H1 (cell line): ENCODE measurements around the gene KLHL36. TPM values are rescaled to one million over a fixed set of nuclear protein-coding genes. Genes with fewer than 3 reads are reported as not detected.
A peak's percentile ranks its signal among the peaks of the same experiment; 100 is the strongest.

Experiments
- CTCF ChIA-PET: fragments of 300-600 bp; sonication (Branson Sonifier 250); formaldehyde crosslinking; loops from one replicate; lab custom pipeline; 2021; ENCODE audit not compliant: partially characterized antibody; lab: Charles Lee
- POLR2A ChIA-PET: fragments of 300-600 bp; sonication (Branson Sonifier 250); formaldehyde crosslinking; loops from one replicate; lab custom pipeline; 2021; ENCODE audit warnings: inconsistent platforms; ENCODE audit not compliant: partially characterized antibody; lab: Charles Lee
- DNase-seq, 2 experiments: peaks; one replicate each; pipeline versions ENCODE4 v3.0.0 to v3.0.0-alpha.2; 2010 to 2022; ENCODE audit warnings: low spot score in 2 of 2, low read depth in 1 of 2, mixed read lengths in 1 of 2
- FAIRE-seq: peaks from 2 replicates; lab custom pipeline; 2011; peaks lifted over from hg19 to GRCh38; lab: Jason Lieb, UNC
- H2AFZ ChIP-seq: 2 replicates; pipeline ENCODE4 v1.8.1; 2012; ENCODE audit warnings: low read length, inconsistent platforms
- H2AK5ac ChIP-seq: 2 replicates; pipeline ENCODE4 v1.6.1; 2013; ENCODE audit warnings: low read depth, low read length
- H2BK120ac ChIP-seq: replicated peaks from 2 replicates; pipeline ENCODE3; 2013; ENCODE audit warnings: low read depth, low read length, inconsistent platforms
- H2BK12ac ChIP-seq: 2 replicates; pipeline ENCODE4 v1.6.1; 2013; ENCODE audit warnings: low read depth, low read length
- H2BK15ac ChIP-seq: 2 replicates; pipeline ENCODE4 v1.6.1; 2013; ENCODE audit warnings: low read length
- H2BK20ac ChIP-seq: 2 replicates; pipeline ENCODE4 v1.6.1; 2013; ENCODE audit warnings: low read length
- H2BK5ac ChIP-seq: 2 replicates; pipeline ENCODE4 v1.6.1; 2013; ENCODE audit warnings: low read depth, low read length
- H3K14ac ChIP-seq: 2 replicates; pipeline ENCODE4 v1.6.1; 2013; ENCODE audit warnings: inconsistent platforms; ENCODE audit not compliant: insufficient read length
- H3K18ac ChIP-seq: 2 replicates; pipeline ENCODE4 v1.6.1; 2013; ENCODE audit warnings: low read length; ENCODE audit errors: extremely low read depth
- H3K23ac ChIP-seq: 2 replicates; pipeline ENCODE4 v1.6.1; 2013; ENCODE audit warnings: inconsistent platforms; ENCODE audit not compliant: insufficient read length
- H3K23me2 ChIP-seq: 2 replicates; pipeline ENCODE4 v1.6.1; 2013; ENCODE audit warnings: low read depth, low read length
- H3K27ac ChIP-seq: 2 replicates; pipeline ENCODE4 v1.6.1; 2011; ENCODE audit warnings: low read depth, low read length, inconsistent platforms
- H3K27me3 ChIP-seq, 4 experiments: replicated peaks in 1 of 4; 1 replicate in 1 of 4; 2 replicates in 3 of 4; pipeline versions ENCODE4 v1.6.1 to v1.8.1; 2011 to 2013; ENCODE audit warnings: low read length in 3 of 4, mild to moderate bottlenecking in 3 of 4, inconsistent platforms in 2 of 4, mixed read lengths in 2 of 4, moderate library complexity in 1 of 4; ENCODE audit not compliant: control insufficient read depth in 3 of 4, insufficient read depth in 3 of 4; ENCODE audit errors: extremely low read depth in 1 of 4
- H3K36me3 ChIP-seq, 4 experiments: 2 replicates each; pipeline versions ENCODE4 v1.6.1 to v1.8.1; 2011 to 2013; ENCODE audit warnings: mild to moderate bottlenecking in 4 of 4, low read length in 3 of 4, moderate library complexity in 2 of 4, control low read depth in 1 of 4, inconsistent platforms in 1 of 4; ENCODE audit not compliant: insufficient read depth in 4 of 4, control insufficient read depth in 2 of 4
- H3K4ac ChIP-seq: replicated peaks from 2 replicates; pipeline ENCODE3; 2013; ENCODE audit warnings: low read length, low read depth, mixed read lengths, inconsistent platforms; ENCODE audit not compliant: insufficient read length
- H3K4me1 ChIP-seq, 4 experiments: replicated peaks in 1 of 4; 1 replicate in 1 of 4; 2 replicates in 3 of 4; pipeline versions ENCODE4 v1.6.1 to v1.8.1; 2011 to 2013; ENCODE audit warnings: low read length in 3 of 4, inconsistent platforms in 2 of 4, mixed read lengths in 1 of 4; ENCODE audit not compliant: insufficient read depth in 4 of 4, control insufficient read depth in 3 of 4
- H3K4me2 ChIP-seq, 2 experiments: 2 replicates each; pipeline versions ENCODE4 v1.6.1 to v1.8.1; 2011 to 2013; ENCODE audit warnings: low read depth in 2 of 2, low read length in 2 of 2, control low read depth in 1 of 2, inconsistent platforms in 1 of 2, mild to moderate bottlenecking in 1 of 2; ENCODE audit not compliant: insufficient read depth in 1 of 2
- H3K4me3 ChIP-seq, 4 experiments: fragments of 200-600, 300-600 bp in 1 of 4; sonication (generic), shearing (Covaris generic), sonication (Bioruptor Twin) in 1 of 4; 2 replicates each; pipeline versions ENCODE4 v1.5.1 to v1.8.1; 2011 to 2016; ENCODE audit warnings: low read length in 4 of 4, low read depth in 3 of 4, control low read depth in 2 of 4, inconsistent platforms in 2 of 4, mild to moderate bottlenecking in 2 of 4, mixed read lengths in 1 of 4, moderate library complexity in 1 of 4; ENCODE audit not compliant: insufficient read depth in 2 of 4; ENCODE audit errors: extremely low read depth in 1 of 4
- H3K56ac ChIP-seq: replicated peaks from 2 replicates; pipeline ENCODE3; 2013; ENCODE audit warnings: low read depth, mild to moderate bottlenecking, mixed read lengths, low read length, inconsistent platforms; ENCODE audit not compliant: insufficient read length
- H3K79me1 ChIP-seq: 2 replicates; pipeline ENCODE4 v1.6.1; 2013; ENCODE audit warnings: low read depth, low read length, control low read depth
- H3K79me2 ChIP-seq, 2 experiments: 2 replicates each; pipeline versions ENCODE4 v1.6.1 to v1.8.1; 2012 to 2013; ENCODE audit warnings: low read length in 2 of 2, mild to moderate bottlenecking in 2 of 2, inconsistent platforms in 1 of 2; ENCODE audit not compliant: insufficient read depth in 2 of 2, control insufficient read depth in 1 of 2
- H3K9ac ChIP-seq, 4 experiments: replicated peaks in 1 of 4; 1 replicate in 1 of 4; 2 replicates in 3 of 4; pipeline versions ENCODE4 v1.6.1 to v1.8.1; 2011 to 2013; ENCODE audit warnings: low read depth in 3 of 4, low read length in 3 of 4, control low read depth in 2 of 4, mild to moderate bottlenecking in 2 of 4, moderate library complexity in 2 of 4, inconsistent platforms in 1 of 4; ENCODE audit errors: extremely low read depth in 1 of 4
- H3K9me3 ChIP-seq, 2 experiments: 2 replicates each; pipeline versions ENCODE4 v1.6.1 to v1.8.1; 2012 to 2013; ENCODE audit warnings: mild to moderate bottlenecking in 2 of 2, moderate library complexity in 2 of 2, control low read depth in 1 of 2, inconsistent platforms in 1 of 2, low read depth in 1 of 2, low read length in 1 of 2, mixed read lengths in 1 of 2; ENCODE audit not compliant: insufficient read depth in 2 of 2
- H4K20me1 ChIP-seq, 2 experiments: replicated peaks in 1 of 2; 2 replicates each; pipeline versions ENCODE3 to v1.8.1; 2011 to 2013; ENCODE audit warnings: inconsistent platforms in 2 of 2, low read length in 2 of 2, mild to moderate bottlenecking in 1 of 2; ENCODE audit not compliant: insufficient read depth in 2 of 2, control insufficient read depth in 1 of 2
- H4K5ac ChIP-seq: 2 replicates; pipeline ENCODE4 v1.6.1; 2013; ENCODE audit warnings: low read length, low read depth, mixed read lengths, inconsistent platforms; ENCODE audit not compliant: insufficient read length
- H4K8ac ChIP-seq: 2 replicates; pipeline ENCODE4 v1.8.0; 2013; ENCODE audit warnings: mild to moderate bottlenecking, moderate library complexity, low read length, inconsistent platforms; ENCODE audit not compliant: insufficient read depth; ENCODE audit errors: extremely low read depth
- H4K91ac ChIP-seq: replicated peaks from 2 replicates; pipeline ENCODE3; 2013; ENCODE audit warnings: low read length, mixed read lengths, inconsistent platforms; ENCODE audit not compliant: insufficient read length
- TCF12 ChIP-seq: IDR thresholded peaks from 2 replicates; pipeline ENCODE4 v1.6.1; 2011; ENCODE audit warnings: low read depth, mild to moderate bottlenecking, low read length
- WGBS, 2 experiments: shearing (Covaris generic) in 1 of 2; methylation state at CpG; one replicate each; pipeline versions ENCODE4 v1.1.6 to v1.1.7; 2013 to 2015; ENCODE audit warnings: low lambda C conversion rate in 2 of 2, mixed read lengths in 2 of 2, inconsistent platforms in 1 of 2, low coverage in 1 of 2, missing lambda C conversion rate in 1 of 2; ENCODE audit not compliant: insufficient replicate concordance in 2 of 2, insufficient coverage in 1 of 2, insufficient read length in 1 of 2; ENCODE audit errors: extremely low coverage in 1 of 2, missing lambda C conversion rate in 1 of 2; 5-methylcytosine and 5-hydroxymethylcytosine counted together
- polyA plus RNA-seq, 7 experiments: library from polyadenylated mRNA; depleted of rRNA in 3 of 7; stranded (reverse) in 5 of 7; unstranded in 2 of 7; fragments of >200 nt in 5 of 7; fragments of 200-250 nt in 2 of 7; gene quantifications; 1 replicate in 5 of 7; 2 replicates in 1 of 7; 4 replicates in 1 of 7; pipeline versions ENCODE4 v1.2.1 to v1.2.3, GENCODE V29; 2011 to 2013; ENCODE audit warnings: missing spikeins in 2 of 7, mixed read lengths in 2 of 7
- total RNA-seq: library from RNA; stranded (reverse); fragmentation: NEBNext Ultra II Directional; extraction: Animal tissue kit (Norgen Biotek cat#: 25700); gene quantifications from 2 replicates; pipeline ENCODE4 v1.2.1, GENCODE V29; 2021

The KLHL36 gene
- total and polyA plus RNA-seq, 2 of the 8 experiments (the other 6 are each of a cell fraction or from before 2014, with no cell fraction given), result 22.9 to 33.6 TPM

- no peaks in the 10 kb centered on the region for H3K23me2 ChIP-seq
- no peak overlapping the region for H3K23ac ChIP-seq
- H2AFZ ChIP-seq, result peak overlapping the region; percentile 41; the same call in 1 of the 2 replicates
- no peak overlapping the region for H3K4me3 ChIP-seq
- POLR2A ChIA-PET, result no interaction called here
- H2BK12ac ChIP-seq, result no peak overlapping the region
- no peak overlapping the region for H3K4me2 ChIP-seq
- no peak for DNase-seq
- no peak overlapping the region for H2BK120ac ChIP-seq
- H3K56ac ChIP-seq, result no peak overlapping the region
- no peak overlapping the region for H3K14ac ChIP-seq
- no peaks in the 10 kb centered on the region for H3K9me3 ChIP-seq
- peaks cover 0 to 3% of the 10 kb centered on the region in 2 experiments for H4K20me1 ChIP-seq
- no peak overlapping the region for H4K91ac ChIP-seq
- H3K79me1 ChIP-seq, result no peaks in the 10 kb centered on the region
- no peak overlapping the region for H2BK15ac ChIP-seq
- no peak overlapping the region for H3K9ac ChIP-seq
- no peaks in the 10 kb centered on the region for H3K27me3 ChIP-seq
- CTCF ChIA-PET, result interaction anchor here (1.1 to 2.1 kb wide), 3 partner anchors 46 to 248 kb away, joined by 3 to 6 read pairs (median 4); no protein-coding TSS in a partner anchor
- no peak overlapping the region for H2BK20ac ChIP-seq
- peaks cover 0 to 7% (median 3%) of the 10 kb centered on the region in 4 experiments; a peak in 4 of 7 replicates for H3K4me1 ChIP-seq
- H3K27ac ChIP-seq, result no peak overlapping the region
- 91% methylated on average over 14 of the region's 14 CpGs; no CpG with 5 or more reads in 1 of the 2 experiments for WGBS, 2 experiments
- FAIRE-seq, result no peak
- no peak overlapping the region for H3K4ac ChIP-seq
- no peak overlapping the region for H4K5ac ChIP-seq
- no peak overlapping the region for H3K18ac ChIP-seq
- no peak overlapping the region; the same call in 1 of the 2 replicates for H4K8ac ChIP-seq
- no peaks in the 10 kb centered on the region for H3K36me3 ChIP-seq
- H3K79me2 ChIP-seq, result no peaks in the 10 kb centered on the region
- H2AK5ac ChIP-seq, result no peak overlapping the region
- H2BK5ac ChIP-seq, result no peak overlapping the region
- TF ChIP-seq TCF12, result no peak
Measured at GRCh38 chr16:84677017-84677803, 28.9 kb downstream of the KLHL36 start.
